Psoas muscle (tissue), 8 donors: ENCODE results near the gene ASAP3. TPM values are rescaled to one million over a fixed set of nuclear protein-coding genes. Genes with fewer than 3 reads are reported as not detected.

Source experiments
- ATAC-seq, 4 donors: fragments of 200-7000 bp; cut with Tn5 transposase; one replicate each; pipeline ENCODE4 v1.9.1; 2020; ENCODE audit warnings: moderate library complexity in 3 of 4, mild to moderate bottlenecking in 2 of 4
- DNase-seq, 2 donors: peaks; one replicate each; pipeline ENCODE4 v3.0.0-alpha.2; 2020
- H3K27ac ChIP-seq: fragments of 200-600 bp; one replicate; pipeline ENCODE4 v1.8.0; 2022
- H3K27me3 ChIP-seq, 3 donors: fragments of 200-600 bp in 1 of 3; one replicate each; pipeline versions ENCODE4 v1.6.1 to v1.8.0; 2013 to 2022; ENCODE audit warnings: low read length in 2 of 3, mild to moderate bottlenecking in 2 of 3, moderate library complexity in 1 of 3; ENCODE audit not compliant: insufficient read depth in 3 of 3
- H3K36me3 ChIP-seq, 2 donors: fragments of 200-600 bp in 1 of 2; one replicate each; pipeline versions ENCODE4 v1.6.1 to v1.8.0; 2013 to 2022; ENCODE audit warnings: low read depth in 1 of 2, mild to moderate bottlenecking in 1 of 2, moderate library complexity in 1 of 2; ENCODE audit not compliant: insufficient read depth in 1 of 2
- H3K4me1 ChIP-seq: fragments of 200-600 bp; one replicate; pipeline ENCODE4 v1.8.0; 2022
- H3K4me3 ChIP-seq: fragments of 200-600 bp; one replicate; pipeline ENCODE4 v1.8.0; 2022; ENCODE audit warnings: mild to moderate bottlenecking
- H3K9me3 ChIP-seq: fragments of 200-600 bp; one replicate; pipeline ENCODE4 v1.8.0; 2022
- CTCF ChIP-seq: fragments of 200-600 bp; IDR thresholded peaks from one replicate; pipeline ENCODE4 v1.8.0; 2022; ENCODE audit warnings: antibody characterized with exemption
- WGBS, 3 donors: extraction: QIAGEN DNeasy Blood & Tissue Kit; methylation state at CpG; one replicate each; pipeline versions ENCODE4 v1.1.6 to v1.1.7; 2013; 5-methylcytosine and 5-hydroxymethylcytosine counted together
- intact Hi-C, 2 donors: fragments of 100-400 bp; cut with DNase I; formaldehyde crosslinking; loops; one replicate each; pipeline versions ENCODE4 v1.11.0 to v1.14.2; 2022
- polyA plus RNA-seq, 3 donors: library from polyadenylated mRNA; stranded (reverse); fragments of 200-250 nt; gene quantifications; one replicate each; pipeline ENCODE4 v1.2.3, GENCODE V29; 2013
- total RNA-seq, 4 donors: library from RNA; stranded (reverse); fragmentation: NEBNext Ultra II Directional in 2 of 4; extraction: Animal tissue kit (Norgen Biotek cat#: 25700) in 2 of 4; gene quantifications; one replicate each; pipeline versions ENCODE4 v1.2.1 to v1.2.4, GENCODE V29; 2021 to 2023
- donor health status: healthy with polysubstance abuse.
- donor health status: DM: no; HTN: no; CAD: no; lungs with moderate emphysema.
- donor health status: Bipolar disorder and iron deficiency.
- donor health status: healthy.
- donor health status: DM: yes; HTN: yes; CAD: no.
- donor health status: DM: no; HTN: no; CAD: no.
- donor health status: DM: no; HTN: no; CAD: no.
- donor health status: DM: yes; HTN: yes; CAD: no.

Gene ASAP3
- total and polyA plus RNA-seq, 7 donors, result 13.3 to 68.0 (median 45.7) TPM

GRCh38 chr1:23393706-23394105 is 90.3 kb downstream of the ASAP3 start:
- no peak for TF ChIP-seq CTCF
- peak overlapping the region; percentile 67 for H3K27ac ChIP-seq
- H3K4me1 ChIP-seq, result peaks cover 24% of the 10 kb centered on the region
- H3K4me3 ChIP-seq, result no peak overlapping the region
- intact Hi-C loops, result no loop called here
- peaks cover 0 to 44% of the 10 kb centered on the region in 2 donors for H3K36me3 ChIP-seq
- DNase-seq (peak; percentile 74 to 75), ATAC-seq (peak in 3 of 4 donors; percentile 50 to 57 (median 53))
- 84 to 93% (median 86%) methylated on average over 15 of the region's 15 CpGs for WGBS, 3 donors
- no peaks in the 10 kb centered on the region for H3K9me3 ChIP-seq
- H3K27me3 ChIP-seq, result no peaks in the 10 kb centered on the region

- intact Hi-C loops, result no loop called here
- WGBS, 3 donors, result 75 to 87% (median 84%) methylated on average over 2 of the region's 2 CpGs
- TF ChIP-seq CTCF, result no peak
- H3K4me1 ChIP-seq, result peaks cover 12% of the 10 kb centered on the region
- no peak overlapping the region for H3K27ac ChIP-seq
- H3K36me3 ChIP-seq, result peaks cover 0 to 45% of the 10 kb centered on the region in 2 donors
- peak in 1 of 4 donors; percentile 26 for ATAC-seq
- H3K4me3 ChIP-seq, result no peak overlapping the region
- no peak for DNase-seq
- no peaks in the 10 kb centered on the region for H3K27me3 ChIP-seq
- no peaks in the 10 kb centered on the region for H3K9me3 ChIP-seq
These were observed 91.7 kb downstream of the ASAP3 start for GRCh38 chr1:23392125-23392855.

GRCh38 chr1:23389837-23390321 is 94.1 kb downstream of the ASAP3 start:
- WGBS, 3 donors, result 48 to 67% (median 49%) methylated on average over 9 of the region's 9 CpGs
- no peaks in the 10 kb centered on the region for H3K27me3 ChIP-seq
- peaks cover 0 to 42% of the 10 kb centered on the region in 2 donors for H3K36me3 ChIP-seq
- no peak overlapping the region for H3K27ac ChIP-seq
- ATAC-seq (no peak), DNase-seq (peak in 1 of 2 donors; percentile 15)
- intact Hi-C loops, result no loop called here
- H3K9me3 ChIP-seq, result no peaks in the 10 kb centered on the region
- no peak for TF ChIP-seq CTCF
- H3K4me3 ChIP-seq, result no peak overlapping the region
- peaks cover 5% of the 10 kb centered on the region for H3K4me1 ChIP-seq

GRCh38 chr1:23387494-23387893 is 96.5 kb downstream of the ASAP3 start:
- H3K4me1 ChIP-seq, result peaks cover 9% of the 10 kb centered on the region
- no peaks in the 10 kb centered on the region for H3K9me3 ChIP-seq
- H3K36me3 ChIP-seq, result peaks cover 0 to 46% of the 10 kb centered on the region in 2 donors
- H3K27me3 ChIP-seq, result no peaks in the 10 kb centered on the region
- H3K4me3 ChIP-seq, result no peak overlapping the region
- ATAC-seq (no peak), DNase-seq (no peak)
- no peak overlapping the region for H3K27ac ChIP-seq
- WGBS, 3 donors, result 84 to 92% (median 89%) methylated on average over 8 of the region's 8 CpGs
- no peak for TF ChIP-seq CTCF
- intact Hi-C loops, result no loop called here
